SK-N-SH (cell line): Measurements from ENCODE around the gene ZC3H7B. TPM values are rescaled to one million over a fixed set of nuclear protein-coding genes. Genes with fewer than 3 reads are reported as not detected.

Experiments
- CTCF ChIA-PET: fragments of 300-600, 350-600 bp; formaldehyde crosslinking; extraction: SDS; loops from one replicate; lab custom pipeline; 2021; lab: Yijun Ruan, JAX
- POLR2A ChIA-PET: fragments of 350-600 bp; sonication (Branson Sonifier 250); formaldehyde crosslinking; extraction: SDS; loops from one replicate; lab custom pipeline; 2020; ENCODE audit warnings: antibody characterized with exemption, inconsistent platforms; lab: Yijun Ruan, JAX
- DNase-seq: peaks from one replicate; pipeline ENCODE4 v3.0.0; 2012
- H2AFZ ChIP-seq: fragments of 200-600 bp; sonication (generic); 2 replicates; pipeline ENCODE4 v1.8.1; 2016; ENCODE audit warnings: antibody characterized with exemption, mild to moderate bottlenecking, low read depth
- H3F3A ChIP-seq: fragments of 200-600 bp; sonication (generic); replicated peaks from 2 replicates; pipeline ENCODE3; 2016; ENCODE audit warnings: antibody characterized with exemption, mild to moderate bottlenecking; ENCODE audit not compliant: insufficient read depth
- H3K27ac ChIP-seq, 2 experiments: fragments of 200-500 bp in 1 of 2; fragments of 200-600 bp in 1 of 2; sonication (Bioruptor generic) in 1 of 2; sonication (generic), shearing (Covaris generic) in 1 of 2; 2 replicates each; pipeline versions ENCODE4 v1.5.1 to v1.6.1; 2014 to 2016; ENCODE audit warnings: low read depth in 2 of 2, inconsistent platforms in 1 of 2, low read length in 1 of 2, mild to moderate bottlenecking in 1 of 2, mixed read lengths in 1 of 2
- H3K27me3 ChIP-seq: fragments of 200-600 bp; sonication (generic), shearing (Covaris generic); 2 replicates; pipeline ENCODE4 v1.6.1; 2016; ENCODE audit warnings: mixed run types; ENCODE audit not compliant: insufficient read depth
- H3K36me3 ChIP-seq, 2 experiments: fragments of 200-500 bp in 1 of 2; fragments of 200-600 bp in 1 of 2; sonication (Bioruptor generic) in 1 of 2; sonication (generic) in 1 of 2; replicated peaks in 1 of 2; 2 replicates each; pipeline versions ENCODE3 to v1.5.1; 2014 to 2016; ENCODE audit warnings: low read length in 1 of 2, mild to moderate bottlenecking in 1 of 2; ENCODE audit not compliant: insufficient read depth in 2 of 2, control insufficient read depth in 1 of 2
- H3K4me1 ChIP-seq, 2 experiments: fragments of 200-500 bp in 1 of 2; fragments of 200-600 bp in 1 of 2; sonication (Bioruptor generic) in 1 of 2; sonication (generic), shearing (Covaris generic) in 1 of 2; 2 replicates each; pipeline versions ENCODE4 v1.5.1 to v1.6.1; 2014 to 2016; ENCODE audit warnings: low read depth in 1 of 2, low read length in 1 of 2, mixed run types in 1 of 2; ENCODE audit not compliant: insufficient read depth in 2 of 2, control insufficient read depth in 1 of 2
- H3K4me2 ChIP-seq: fragments of 200-600 bp; sonication (generic), shearing (Covaris generic); 2 replicates; pipeline ENCODE4 v1.6.1; 2017; ENCODE audit warnings: mixed run types
- H3K4me3 ChIP-seq, 2 experiments: fragments of 200-500 bp in 1 of 2; fragments of 200-600 bp in 1 of 2; sonication (Bioruptor generic) in 1 of 2; sonication (generic), shearing (Covaris generic) in 1 of 2; 2 replicates each; pipeline versions ENCODE4 v1.5.1 to v1.8.1; 2014 to 2016; ENCODE audit warnings: low read depth in 2 of 2, inconsistent platforms in 1 of 2, low read length in 1 of 2, mild to moderate bottlenecking in 1 of 2, mixed read lengths in 1 of 2, moderate library complexity in 1 of 2
- H3K79me2 ChIP-seq: fragments of 200-600 bp; sonication (generic); 2 replicates; pipeline ENCODE4 v1.8.1; 2017; ENCODE audit warnings: mild to moderate bottlenecking; ENCODE audit not compliant: insufficient read depth
- H3K9ac ChIP-seq: fragments of 200-600 bp; sonication (generic); 2 replicates; pipeline ENCODE4 v1.6.1; 2017; ENCODE audit warnings: mixed run types
- H3K9me2 ChIP-seq: fragments of 200-600 bp; sonication (generic); 2 replicates; pipeline ENCODE4 v1.6.1; 2017; ENCODE audit warnings: mixed run types
- H3K9me3 ChIP-seq: fragments of 200-600 bp; sonication (generic); 2 replicates; pipeline ENCODE4 v1.6.1; 2017; ENCODE audit warnings: mixed run types, mild to moderate bottlenecking, moderate library complexity
- H4K20me1 ChIP-seq: fragments of 200-600 bp; sonication (generic); 2 replicates; pipeline ENCODE4 v1.6.1; 2017; ENCODE audit warnings: mild to moderate bottlenecking, mixed run types; ENCODE audit not compliant: insufficient read depth
- CHD2 ChIP-seq: fragments of 150-350 bp; IDR thresholded peaks from 2 replicates; pipeline ENCODE4 v1.6.1; 2018; ENCODE audit warnings: low read length; ENCODE audit not compliant: partially characterized antibody
- FOSL2 ChIP-seq: IDR thresholded peaks from 2 replicates; pipeline ENCODE4 v1.4.0; 2012; ENCODE audit warnings: low read depth, mild to moderate bottlenecking, moderate library complexity, borderline replicate concordance
- GABPA ChIP-seq: IDR thresholded peaks from 2 replicates; pipeline ENCODE4 v1.4.0; 2012; ENCODE audit warnings: low read depth, mild to moderate bottlenecking
- MXI1 ChIP-seq: IDR thresholded peaks from 2 replicates; pipeline ENCODE4 v1.6.1; 2012; ENCODE audit warnings: mild to moderate bottlenecking, low read depth, low read length, improper control_type of control experiment
- POLR2AphosphoS5 ChIP-seq: IDR thresholded peaks from 2 replicates; pipeline ENCODE4 v1.6.1; 2012; ENCODE audit warnings: low read depth, low read length
- RAD21 ChIP-seq: IDR thresholded peaks from 2 replicates; pipeline ENCODE4 v1.6.1; 2012; ENCODE audit warnings: mild to moderate bottlenecking, low read length
- RCOR1 ChIP-seq: fragments of 150-350 bp; IDR thresholded peaks from 2 replicates; pipeline ENCODE4 v1.6.1; 2017; ENCODE audit warnings: antibody characterized with exemption, low read length
- RFX5 ChIP-seq: IDR thresholded peaks from 2 replicates; pipeline ENCODE4 v1.6.1; 2012; ENCODE audit warnings: mild to moderate bottlenecking, improper control_type of control experiment, low read length
- SIN3A ChIP-seq: IDR thresholded peaks from 2 replicates; pipeline ENCODE4 v1.6.1; 2012; ENCODE audit warnings: low read depth, mild to moderate bottlenecking, low read length, moderate library complexity, borderline replicate concordance
- YY1 ChIP-seq: IDR thresholded peaks from 2 replicates; pipeline ENCODE4 v1.4.0; 2012; ENCODE audit warnings: low read depth, mild to moderate bottlenecking
- WGBS: methylation state at CpG from one replicate; pipeline ENCODE4 v1.1.6; 2017; ENCODE audit warnings: low lambda C conversion rate; 5-methylcytosine and 5-hydroxymethylcytosine counted together
- polyA plus RNA-seq, 3 experiments: library from polyadenylated mRNA; depleted of rRNA; stranded (reverse); fragments of >200 nt; gene quantifications; 2 replicates each; pipeline ENCODE4 v1.2.3, GENCODE V29; 2012
- TF ChIP-seq, protein P1 (sequence below): fragments of 150-350 bp; IDR thresholded peaks from 2 replicates; pipeline ENCODE4 v1.6.1; 2016; ENCODE audit warnings: mild to moderate bottlenecking, low read depth, low read length
- TF ChIP-seq, protein P2 (sequence below): IDR thresholded peaks from 2 replicates; pipeline ENCODE4 v1.6.1; 2012; ENCODE audit warnings: mild to moderate bottlenecking, low read depth, low read length, moderate library complexity
- TF ChIP-seq, protein P3 (sequence below): fragments of 200-600 bp; sonication (generic); IDR thresholded peaks from 2 replicates; pipeline ENCODE4 v1.6.1; 2017; ENCODE audit warnings: antibody characterized with exemption, mild to moderate bottlenecking, moderate library complexity

Gene ZC3H7B
- polyA plus RNA-seq, 1 of the 3 experiments (the other 2 are of a cell fraction): 27.1 TPM

DNA sequence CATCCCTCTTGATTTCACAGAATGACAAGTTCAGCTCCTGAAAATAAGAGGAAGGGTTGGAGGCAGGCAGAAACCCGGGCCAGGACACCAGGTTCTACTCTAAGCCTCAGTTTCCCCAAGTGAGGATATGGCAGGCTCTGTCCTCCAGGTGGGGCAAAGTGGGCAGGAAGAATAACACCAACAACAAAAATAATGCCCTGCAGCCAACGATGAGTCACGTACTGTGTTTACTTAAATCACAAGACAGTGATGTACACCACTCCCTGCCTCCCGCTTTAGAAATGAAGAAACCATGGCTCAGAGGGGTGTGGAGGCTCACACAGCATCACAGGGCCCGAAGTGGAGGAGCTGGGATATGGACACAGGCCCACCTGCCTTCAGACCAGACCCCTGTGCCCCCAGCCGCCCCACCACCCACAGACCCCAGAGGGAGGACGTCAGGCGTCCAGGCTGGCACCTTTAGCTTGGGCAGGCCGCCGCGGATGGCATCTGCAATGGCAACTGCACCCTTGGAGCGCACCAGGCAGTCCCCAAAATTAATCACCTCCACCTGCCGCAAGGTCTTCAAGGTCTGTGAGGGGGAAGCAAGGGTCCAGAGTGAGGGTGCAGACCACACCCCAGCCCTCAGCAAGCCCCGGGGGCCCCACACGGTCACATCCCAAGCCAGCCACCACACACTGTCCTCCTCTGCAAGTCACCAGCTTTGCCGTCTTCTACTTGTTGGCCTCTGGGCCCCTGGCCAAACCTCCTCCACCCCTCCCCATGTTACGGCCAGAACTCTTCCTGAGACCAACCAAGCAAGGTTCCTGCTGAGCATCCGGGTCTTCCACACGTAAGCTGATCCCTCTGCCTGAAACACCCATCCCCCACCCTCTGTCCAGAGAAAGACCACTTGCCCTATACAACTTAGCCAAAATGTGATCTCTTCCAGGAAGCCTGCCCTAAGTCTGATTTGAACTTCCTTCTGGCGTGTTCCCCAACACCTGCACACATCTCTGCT, 44.8 kb upstream of the ZC3H7B start:
- 69% methylated on average over 10 of the region's 20 CpGs for WGBS
- Histone ChIP-seq H3K9ac (no peak overlapping the region), H3K9me2 (no peaks in the 10 kb centered on the region), H3K4me2 (no peak overlapping the region), H3K79me2 (no peaks in the 10 kb centered on the region), H3K36me3 (peaks cover 3 to 34% of the 10 kb centered on the region in 2 experiments), H3F3A (no peaks in the 10 kb centered on the region), H4K20me1 (no peaks in the 10 kb centered on the region), H3K27me3 (no peaks in the 10 kb centered on the region), H3K27ac (no peak overlapping the region), H3K9me3 (no peaks in the 10 kb centered on the region), H3K4me3 (no peak overlapping the region), H3K4me1 (no peaks in the 10 kb centered on the region), H2AFZ (no peak overlapping the region)
- POLR2A ChIA-PET: no interaction called here
- TF ChIP-seq POLR2AphosphoS5 (no peak), RCOR1 (no peak), RAD21 (no peak), CHD2 (no peak), SIN3A (no peak), GABPA (no peak), MXI1 (no peak), YY1 (no peak), FOSL2 (no peak), RFX5 (no peak)
- TF ChIP-seq, protein P1, sequence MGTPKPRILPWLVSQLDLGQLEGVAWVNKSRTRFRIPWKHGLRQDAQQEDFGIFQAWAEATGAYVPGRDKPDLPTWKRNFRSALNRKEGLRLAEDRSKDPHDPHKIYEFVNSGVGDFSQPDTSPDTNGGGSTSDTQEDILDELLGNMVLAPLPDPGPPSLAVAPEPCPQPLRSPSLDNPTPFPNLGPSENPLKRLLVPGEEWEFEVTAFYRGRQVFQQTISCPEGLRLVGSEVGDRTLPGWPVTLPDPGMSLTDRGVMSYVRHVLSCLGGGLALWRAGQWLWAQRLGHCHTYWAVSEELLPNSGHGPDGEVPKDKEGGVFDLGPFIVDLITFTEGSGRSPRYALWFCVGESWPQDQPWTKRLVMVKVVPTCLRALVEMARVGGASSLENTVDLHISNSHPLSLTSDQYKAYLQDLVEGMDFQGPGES: no peak
- TF ChIP-seq, protein P2, sequence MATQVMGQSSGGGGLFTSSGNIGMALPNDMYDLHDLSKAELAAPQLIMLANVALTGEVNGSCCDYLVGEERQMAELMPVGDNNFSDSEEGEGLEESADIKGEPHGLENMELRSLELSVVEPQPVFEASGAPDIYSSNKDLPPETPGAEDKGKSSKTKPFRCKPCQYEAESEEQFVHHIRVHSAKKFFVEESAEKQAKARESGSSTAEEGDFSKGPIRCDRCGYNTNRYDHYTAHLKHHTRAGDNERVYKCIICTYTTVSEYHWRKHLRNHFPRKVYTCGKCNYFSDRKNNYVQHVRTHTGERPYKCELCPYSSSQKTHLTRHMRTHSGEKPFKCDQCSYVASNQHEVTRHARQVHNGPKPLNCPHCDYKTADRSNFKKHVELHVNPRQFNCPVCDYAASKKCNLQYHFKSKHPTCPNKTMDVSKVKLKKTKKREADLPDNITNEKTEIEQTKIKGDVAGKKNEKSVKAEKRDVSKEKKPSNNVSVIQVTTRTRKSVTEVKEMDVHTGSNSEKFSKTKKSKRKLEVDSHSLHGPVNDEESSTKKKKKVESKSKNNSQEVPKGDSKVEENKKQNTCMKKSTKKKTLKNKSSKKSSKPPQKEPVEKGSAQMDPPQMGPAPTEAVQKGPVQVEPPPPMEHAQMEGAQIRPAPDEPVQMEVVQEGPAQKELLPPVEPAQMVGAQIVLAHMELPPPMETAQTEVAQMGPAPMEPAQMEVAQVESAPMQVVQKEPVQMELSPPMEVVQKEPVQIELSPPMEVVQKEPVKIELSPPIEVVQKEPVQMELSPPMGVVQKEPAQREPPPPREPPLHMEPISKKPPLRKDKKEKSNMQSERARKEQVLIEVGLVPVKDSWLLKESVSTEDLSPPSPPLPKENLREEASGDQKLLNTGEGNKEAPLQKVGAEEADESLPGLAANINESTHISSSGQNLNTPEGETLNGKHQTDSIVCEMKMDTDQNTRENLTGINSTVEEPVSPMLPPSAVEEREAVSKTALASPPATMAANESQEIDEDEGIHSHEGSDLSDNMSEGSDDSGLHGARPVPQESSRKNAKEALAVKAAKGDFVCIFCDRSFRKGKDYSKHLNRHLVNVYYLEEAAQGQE: no peak
- TF ChIP-seq, protein P3, sequence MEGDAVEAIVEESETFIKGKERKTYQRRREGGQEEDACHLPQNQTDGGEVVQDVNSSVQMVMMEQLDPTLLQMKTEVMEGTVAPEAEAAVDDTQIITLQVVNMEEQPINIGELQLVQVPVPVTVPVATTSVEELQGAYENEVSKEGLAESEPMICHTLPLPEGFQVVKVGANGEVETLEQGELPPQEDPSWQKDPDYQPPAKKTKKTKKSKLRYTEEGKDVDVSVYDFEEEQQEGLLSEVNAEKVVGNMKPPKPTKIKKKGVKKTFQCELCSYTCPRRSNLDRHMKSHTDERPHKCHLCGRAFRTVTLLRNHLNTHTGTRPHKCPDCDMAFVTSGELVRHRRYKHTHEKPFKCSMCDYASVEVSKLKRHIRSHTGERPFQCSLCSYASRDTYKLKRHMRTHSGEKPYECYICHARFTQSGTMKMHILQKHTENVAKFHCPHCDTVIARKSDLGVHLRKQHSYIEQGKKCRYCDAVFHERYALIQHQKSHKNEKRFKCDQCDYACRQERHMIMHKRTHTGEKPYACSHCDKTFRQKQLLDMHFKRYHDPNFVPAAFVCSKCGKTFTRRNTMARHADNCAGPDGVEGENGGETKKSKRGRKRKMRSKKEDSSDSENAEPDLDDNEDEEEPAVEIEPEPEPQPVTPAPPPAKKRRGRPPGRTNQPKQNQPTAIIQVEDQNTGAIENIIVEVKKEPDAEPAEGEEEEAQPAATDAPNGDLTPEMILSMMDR: no peak
- CTCF ChIA-PET: no interaction called here
- no peak for DNase-seq
